Activated B cell treated with CpG ODN at 0.5 μM for 24 hours (primary cell): Measurements from ENCODE around the gene ATAT1. TPM values are rescaled to one million over a fixed set of nuclear protein-coding genes. Genes with fewer than 3 reads are reported as not detected.

Experiments
- ATAC-seq: fragments of 200-7000 bp; cut with Tn5 transposase; one replicate; pipeline ENCODE4 v1.10.0; 2021; ENCODE audit warnings: low read depth, mild to moderate bottlenecking, moderate library complexity
- CTCF ChIA-PET: fragments of 350-600 bp; sonication (Branson Sonifier 250); formaldehyde crosslinking; loops from one replicate; lab custom pipeline; 2021; ENCODE audit warnings: antibody characterized with exemption; lab: Charles Lee
- POLR2A ChIA-PET: fragments of 350-600 bp; sonication (Branson Sonifier 250); formaldehyde crosslinking; loops from one replicate; lab custom pipeline; 2021; ENCODE audit warnings: antibody characterized with exemption; lab: Charles Lee
- DNase-seq: peaks from one replicate; pipeline ENCODE4 v3.0.0; 2022
- H3K27ac Mint-ChIP-seq: one replicate; pipeline ENCODE4 v1.8.0; 2020; ENCODE audit warnings: mixed read lengths
- H3K27me3 Mint-ChIP-seq: one replicate; pipeline ENCODE4 v1.8.0; 2021; ENCODE audit warnings: mixed read lengths
- H3K36me3 Mint-ChIP-seq: one replicate; pipeline ENCODE4 v1.8.0; 2021; ENCODE audit warnings: low read depth, mixed read lengths
- H3K4me1 Mint-ChIP-seq: one replicate; pipeline ENCODE4 v1.8.0; 2021; ENCODE audit warnings: mixed read lengths
- H3K4me3 Mint-ChIP-seq: one replicate; pipeline ENCODE4 v1.8.0; 2020; ENCODE audit warnings: mild to moderate bottlenecking, mixed read lengths
- H3K9me3 Mint-ChIP-seq: one replicate; pipeline ENCODE4 v1.8.0; 2020; ENCODE audit warnings: mixed read lengths
- CTCF ChIP-seq: fragments of 200-600 bp; IDR thresholded peaks from one replicate; pipeline ENCODE4 v1.8.0; 2022; ENCODE audit warnings: antibody characterized with exemption, mild to moderate bottlenecking
- intact Hi-C: fragments of 100-400 bp; cut with micrococcal nuclease; formaldehyde crosslinking; loops from one replicate; pipeline ENCODE4 v1.15.1; 2024
- total RNA-seq: library from RNA; stranded (reverse); gene quantifications from 2 replicates; pipeline ENCODE4 v1.2.3, GENCODE V29; 2022

ATAT1 gene
- total RNA-seq, 1 donor from 2014 or later: 10.3 TPM

- POLR2A ChIA-PET: interaction anchor here (0.7 to 1.0 kb wide), 3 partner anchors 27 to 318 kb away, joined by 3 to 6 read pairs (median 3); partner anchors contain the start of genes MRPS18B and PPP1R10
- intact Hi-C loops: no loop called here
Observed at GRCh38 chr6:30644769-30645168, 18.1 kb downstream of the ATAT1 start.

GRCh38 chr6:30645989-30646388 lies 19.3 kb downstream of the ATAT1 start:
- peak overlapping the region; percentile 59 for H3K27ac Mint-ChIP-seq
- peaks cover 30% of the 10 kb centered on the region for H3K4me1 Mint-ChIP-seq
- intact Hi-C loops: loop anchor here (2.0 kb wide), 1 partner anchor 19 kb away; the partner anchor contains the start of gene ATAT1
- DNase-seq (no peak), ATAC-seq (no peak)
- no peaks in the 10 kb centered on the region for H3K27me3 Mint-ChIP-seq
- TF ChIP-seq CTCF: no peak
- peak overlapping the region; percentile 91 for H3K4me3 Mint-ChIP-seq
- CTCF ChIA-PET: interaction anchor here (0.7 to 2.3 kb wide), 3 partner anchors 33 to 85 kb away, joined by 3 to 5 read pairs (median 4); no protein-coding TSS in a partner anchor
- H3K36me3 Mint-ChIP-seq: peaks cover 51% of the 10 kb centered on the region
- POLR2A ChIA-PET: interaction anchor here (0.6 to 1.7 kb wide), 3 partner anchors 28 to 79 kb away, joined by 3 to 10 read pairs (median 8); partner anchors contain the start of genes MRPS18B and PPP1R10
- H3K9me3 Mint-ChIP-seq: no peaks in the 10 kb centered on the region

More at GRCh38 chr6:30644769-30645168, 18.1 kb downstream of the ATAT1 start:
- no peak for TF ChIP-seq CTCF
- Mint-ChIP-seq H3K36me3 (peaks cover 58% of the 10 kb centered on the region), H3K4me1 (peaks cover 28% of the 10 kb centered on the region), H3K4me3 (no peak overlapping the region), H3K27me3 (no peaks in the 10 kb centered on the region), H3K9me3 (no peaks in the 10 kb centered on the region), H3K27ac (no peak overlapping the region)
- ATAC-seq (no peak), DNase-seq (no peak)
- CTCF ChIA-PET: interaction anchor here (2.3 kb wide), 1 partner anchor 86 kb away, joined by 5 read pairs; no protein-coding TSS in a partner anchor

- H3K36me3 Mint-ChIP-seq: peaks cover 52% of the 10 kb centered on the region
- peak within 1 kb of the TSS; percentile 91 for H3K4me3 Mint-ChIP-seq
- CTCF ChIA-PET: interaction anchor here (0.7 to 2.3 kb wide), 3 partner anchors 33 to 84 kb away, joined by 3 to 5 read pairs (median 4); no protein-coding TSS in a partner anchor
- ATAC-seq (peak; percentile 78), DNase-seq (peak; percentile 82)
- POLR2A ChIA-PET: interaction anchor here (0.6 to 1.7 kb wide), 7 partner anchors 9 to 309 kb away, joined by 3 to 10 read pairs (median 3); partner anchors contain the start of genes MRPS18B and PPP1R10
- H3K4me1 Mint-ChIP-seq: peaks cover 35% of the 10 kb centered on the region
- intact Hi-C loops: loop anchor here (1.0 to 2.0 kb wide), 7 partner anchors 20 to 157 kb away; partner anchors contain the start of genes ABCF1, ATAT1, DHX16 and GNL1
- TF ChIP-seq CTCF: no peak
- peak within 1 kb of the TSS; percentile 90 for H3K27ac Mint-ChIP-seq
- H3K27me3 Mint-ChIP-seq: no peaks in the 10 kb centered on the region
- no peaks in the 10 kb centered on the region for H3K9me3 Mint-ChIP-seq
Observed at GRCh38 chr6:30646450-30647241, 20.0 kb downstream of the ATAT1 start, which contains the start of gene C6orf136. C6orf136 (plus strand) TSS chr6:30647133; CDS start chr6:30647232, 99 bp downstream.

- Mint-ChIP-seq H3K4me1 (peaks cover 35% of the 10 kb centered on the region), H3K27ac (peak overlapping the region; percentile 90), H3K27me3 (no peaks in the 10 kb centered on the region), H3K9me3 (no peaks in the 10 kb centered on the region), H3K36me3 (peaks cover 57% of the 10 kb centered on the region), H3K4me3 (peak overlapping the region; percentile 91)
- no peak for TF ChIP-seq CTCF
- POLR2A ChIA-PET: interaction anchor here (0.5 to 1.7 kb wide), 8 partner anchors 21 to 235 kb away, joined by 3 to 21 read pairs (median 4); partner anchors contain the start of genes ATAT1, MRPS18B and PPP1R10
- DNase-seq (peak; percentile 72), ATAC-seq (peak; percentile 68)
- CTCF ChIA-PET: interaction anchor here (0.7 to 2.3 kb wide), 4 partner anchors 32 to 164 kb away, joined by 3 to 5 read pairs (median 3); no protein-coding TSS in a partner anchor
- intact Hi-C loops: loop anchor here (1.0 to 2.0 kb wide), 7 partner anchors 21 to 158 kb away; partner anchors contain the start of genes ABCF1, ATAT1, DHX16 and GNL1
Observed at GRCh38 chr6:30647242-30648116, 20.8 kb downstream of the ATAT1 start.
